Motor neuron (in vitro differentiated cells): ENCODE data around the gene CARD16. TPM values are rescaled to one million over a fixed set of nuclear protein-coding genes. Genes with fewer than 3 reads are reported as not detected.

Experiments
- ATAC-seq, 8 experiments: fragments of 200-7000 bp; cut with Tn5 transposase; replicated peaks in 6 of 8; 2 replicates each; pipeline ENCODE4 v1.8.0; 2021; ENCODE audit warnings: mild to moderate bottlenecking in 8 of 8, moderate library complexity in 8 of 8
- H3K27ac ChIP-seq, 2 donors: fragments of 250-450 bp; sonication (Bioruptor Pico); 2 replicates each; pipeline ENCODE4 v1.9.0; 2021; ENCODE audit warnings: antibody characterized with exemption in 2 of 2, mild to moderate bottlenecking in 2 of 2, moderate library complexity in 1 of 2
- H3K4me1 ChIP-seq, 2 donors: fragments of 250-450 bp; sonication (Bioruptor Pico); replicated peaks in 1 of 2; 2 replicates each; pipeline ENCODE4 v1.6.1; 2021; ENCODE audit warnings: antibody characterized with exemption in 2 of 2, mild to moderate bottlenecking in 2 of 2, moderate library complexity in 1 of 2
- H3K4me3 ChIP-seq, 5 donors: fragments of 250-450 bp; sonication (Bioruptor Pico); 2 replicates each; pipeline ENCODE4 v1.9.0; 2021; ENCODE audit warnings: antibody characterized with exemption in 5 of 5, mild to moderate bottlenecking in 5 of 5, moderate library complexity in 4 of 5
- WGBS, 10 experiments: fragments of 450-650 bp; shearing (Covaris generic); methylation state at CpG; one replicate each; pipeline ENCODE4 v1.0.0; 2022; 5-methylcytosine and 5-hydroxymethylcytosine counted together
- in situ Hi-C, 9 experiments: fragments of 400-800 bp; cut with MboI; loops; one replicate each; pipeline ENCODE4 v1.15.0; 2021; ENCODE audit warnings: low sequenced_read_pairs in 9 of 9, low pct_unique_long_range_greater_than_20kb in 2 of 9; ENCODE audit not compliant: unreplicated experiment in 9 of 9
- total RNA-seq, 8 experiments: library from RNA; unstranded; fragments of 300-600 nt; gene quantifications; 2 replicates each; pipeline versions ENCODE4 v1.2.3 to v1.2.4, GENCODE V29; 2022

Gene CARD16
- total RNA-seq, 8 experiments from 2014 or later: 0.71 to 46.5 (median 7.6) TPM

DNA sequence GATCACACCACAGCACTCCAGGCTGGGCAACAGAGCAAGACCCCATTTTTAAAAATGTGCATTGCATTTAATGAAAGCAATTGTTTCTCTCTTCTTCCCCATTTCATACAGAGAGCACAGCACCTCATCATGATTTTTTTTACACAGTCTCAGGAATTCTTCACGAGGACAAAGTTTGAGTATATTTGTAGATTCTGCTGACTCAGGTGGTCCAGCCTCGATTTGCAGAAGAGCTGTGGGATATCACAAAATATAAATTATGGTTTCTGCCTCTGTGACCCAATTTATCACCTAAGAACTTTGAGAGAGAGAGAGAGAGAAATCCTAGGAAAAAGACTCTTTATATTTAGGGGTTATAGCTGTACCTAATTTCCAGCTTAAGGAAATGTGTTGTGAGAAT, 42.0 kb downstream of the CARD16 start:
- in situ Hi-C loops: no loop called here
- no peak for ATAC-seq
- H3K27ac ChIP-seq: no peak overlapping the region

DNA sequence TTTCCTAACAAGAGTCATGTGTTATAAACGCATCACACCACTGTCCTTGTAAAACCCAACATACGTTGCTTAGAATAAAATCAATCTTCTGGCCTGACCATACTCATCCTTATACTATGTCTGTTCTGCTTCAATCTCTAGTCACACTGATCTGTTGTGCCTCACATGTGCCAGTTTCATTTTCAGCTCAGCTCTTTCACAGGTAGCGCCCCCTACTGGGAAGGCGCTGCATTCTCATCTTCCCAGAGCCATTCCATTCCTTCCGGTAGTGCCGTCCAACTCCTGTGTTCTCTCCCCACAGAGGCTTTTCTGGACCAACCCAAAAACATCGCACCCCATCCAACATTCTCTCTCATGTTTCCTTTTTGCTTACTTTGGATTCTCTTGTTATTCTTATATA, 44.3 kb downstream of the CARD16 start:
- in situ Hi-C loops: no loop called here
- peak in 2 of 8 experiments; percentile 25 to 78 for ATAC-seq
- Histone ChIP-seq H3K4me3 (no peak overlapping the region), H3K27ac (no peak overlapping the region), H3K4me1 (peaks cover 0 to 4% of the 10 kb centered on the region in 2 donors)
- WGBS, 10 experiments: 48 to 100% (median 84%) methylated on average over 2 to 7 of the region's 7 CpGs

More for the DNA sequence above, 42.0 kb downstream of the CARD16 start:
- peaks cover 0 to 4% of the 10 kb centered on the region in 2 donors for H3K4me1 ChIP-seq
- WGBS, 10 experiments: 0 to 100% (median 83%) methylated on average over 1 to 2 of the region's 2 CpGs; no CpG with 5 or more reads in 1 of the 10 experiments
- no peak overlapping the region for H3K4me3 ChIP-seq

DNA sequence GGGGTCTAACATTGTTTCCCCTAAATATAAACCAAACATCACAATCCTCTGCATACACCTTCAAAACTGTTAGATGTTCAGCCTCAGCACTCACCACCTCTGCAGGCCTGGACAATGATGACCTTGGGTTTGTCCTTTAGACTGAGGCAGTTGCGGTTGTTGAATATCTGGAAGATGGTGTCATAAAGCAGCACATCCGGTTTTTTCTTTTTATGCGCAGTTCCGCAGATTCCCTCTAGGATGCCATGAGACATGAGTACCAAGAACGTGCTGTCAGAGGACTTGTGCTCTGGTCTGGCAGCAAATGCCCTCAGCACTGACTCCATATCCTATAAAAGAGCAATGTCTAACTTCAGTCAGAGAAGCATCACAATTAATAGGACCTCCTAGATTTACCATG, 45.0 kb downstream of the CARD16 start:
- peak in 1 of 8 experiments; percentile 73 for ATAC-seq
- in situ Hi-C loops: no loop called here
- Histone ChIP-seq H3K4me3 (no peak overlapping the region), H3K27ac (no peak overlapping the region), H3K4me1 (no peaks in the 10 kb centered on the region)
- 50 to 100% (median 93%) methylated on average over 1 to 5 of the region's 5 CpGs; no CpG with 5 or more reads in 5 of the 10 experiments for WGBS, 10 experiments

DNA sequence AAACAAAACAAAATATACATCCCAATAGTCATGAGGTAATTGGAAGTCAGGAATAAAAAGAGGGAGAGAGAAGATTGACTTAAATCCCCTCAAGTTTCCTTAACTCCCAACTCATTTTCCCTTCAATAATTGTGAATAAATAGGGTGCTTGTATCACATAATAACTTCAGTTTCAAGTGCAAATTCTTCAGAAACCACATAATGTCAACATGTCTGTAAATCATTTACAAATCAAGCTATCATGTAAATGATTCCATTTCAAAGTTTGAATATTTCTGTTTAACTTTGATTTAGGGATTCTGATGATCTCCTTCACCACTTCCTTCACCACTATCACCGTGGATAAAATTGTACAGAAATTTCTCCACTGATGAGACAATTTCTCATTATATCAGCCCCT, 45.4 kb downstream of the CARD16 start:
- in situ Hi-C loops: no loop called here
- Histone ChIP-seq H3K4me3 (no peak overlapping the region), H3K27ac (no peak overlapping the region)

DNA sequence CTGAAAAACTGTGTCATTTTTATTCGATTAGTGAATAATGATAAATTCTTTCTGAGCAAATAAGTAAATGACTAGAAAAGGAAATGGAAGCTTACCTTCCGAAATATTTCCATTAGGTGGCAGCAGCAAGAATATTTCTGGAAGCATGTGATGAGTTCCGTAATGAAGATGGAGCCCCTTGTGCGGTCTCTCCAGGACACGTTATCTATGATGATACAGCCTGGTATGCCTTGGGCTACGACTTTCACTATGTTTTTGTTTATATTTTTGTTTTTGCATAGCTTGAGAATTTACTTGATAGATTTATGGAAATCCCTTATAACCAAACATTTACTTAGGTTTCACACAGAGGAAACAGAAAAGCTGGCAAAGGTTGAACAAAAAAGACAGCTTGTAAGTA, 47.8 kb downstream of the CARD16 start:
- Histone ChIP-seq H3K4me1 (no peaks in the 10 kb centered on the region), H3K27ac (no peak overlapping the region), H3K4me3 (no peak overlapping the region)
- ATAC-seq: no peak
- in situ Hi-C loops: no loop called here
- 64 to 90% (median 83%) methylated on average over 4 to 6 of the region's 6 CpGs for WGBS, 10 experiments

More for the DNA sequence above, 45.4 kb downstream of the CARD16 start:
- no peaks in the 10 kb centered on the region for H3K4me1 ChIP-seq
- 50 to 100% (median 86%) methylated on average over 1 of the region's 1 CpG; no CpG with 5 or more reads in 5 of the 10 experiments for WGBS, 10 experiments
- ATAC-seq: no peak

DNA sequence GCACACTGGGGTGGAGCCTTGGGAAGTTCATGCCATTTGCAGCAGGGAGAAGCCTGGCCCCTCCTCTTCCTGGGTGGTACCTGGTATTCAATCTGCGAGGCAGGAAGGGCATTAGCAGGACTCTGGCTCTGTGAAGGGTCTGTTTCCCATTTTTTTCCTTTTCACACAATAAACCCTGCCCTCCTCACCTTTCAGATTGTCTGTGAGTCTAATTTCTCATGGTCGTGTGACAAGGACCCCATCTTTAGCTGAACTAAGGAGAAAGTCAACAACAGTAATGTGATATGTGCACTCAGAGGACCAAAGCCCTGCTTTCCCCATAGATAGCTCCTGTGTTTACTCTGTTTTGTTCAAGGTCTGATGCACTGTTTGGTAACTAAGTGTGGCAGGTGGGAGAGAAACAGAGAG, 50.1 kb downstream of the CARD16 start:
- WGBS, 10 experiments: 10 to 100% (median 60%) methylated on average over 1 to 2 of the region's 2 CpGs; no CpG with 5 or more reads in 2 of the 10 experiments
- ATAC-seq: peak in 4 of 8 experiments; percentile 20 to 94 (median 56)
- Histone ChIP-seq H3K4me1 (no peaks in the 10 kb centered on the region), H3K27ac (no peak overlapping the region), H3K4me3 (no peak overlapping the region)
- in situ Hi-C loops: no loop called here

DNA sequence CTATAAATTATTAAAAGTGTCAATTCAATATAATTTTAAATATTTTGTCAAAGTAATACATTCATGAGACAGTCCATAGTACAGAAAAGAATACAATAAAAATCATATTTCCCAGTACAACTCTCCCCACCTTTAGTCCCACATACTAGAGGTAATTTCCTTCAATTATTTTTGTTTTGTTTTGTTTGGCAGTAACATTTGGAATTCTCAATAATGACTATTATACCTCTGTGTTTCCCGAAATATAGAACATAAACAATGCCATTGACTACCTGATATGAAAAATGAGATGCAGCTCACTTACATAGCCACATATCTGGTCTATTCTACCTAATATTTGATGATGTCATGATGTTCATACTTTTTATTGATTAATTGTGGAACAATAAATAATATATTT, 52.4 kb downstream of the CARD16 start:
- no peak for ATAC-seq
- 0 to 100% (median 80%) methylated on average over 1 of the region's 1 CpG; no CpG with 5 or more reads in 2 of the 10 experiments for WGBS, 10 experiments
- Histone ChIP-seq H3K27ac (no peak overlapping the region), H3K4me3 (no peak overlapping the region), H3K4me1 (no peaks in the 10 kb centered on the region)
- in situ Hi-C loops: no loop called here

DNA sequence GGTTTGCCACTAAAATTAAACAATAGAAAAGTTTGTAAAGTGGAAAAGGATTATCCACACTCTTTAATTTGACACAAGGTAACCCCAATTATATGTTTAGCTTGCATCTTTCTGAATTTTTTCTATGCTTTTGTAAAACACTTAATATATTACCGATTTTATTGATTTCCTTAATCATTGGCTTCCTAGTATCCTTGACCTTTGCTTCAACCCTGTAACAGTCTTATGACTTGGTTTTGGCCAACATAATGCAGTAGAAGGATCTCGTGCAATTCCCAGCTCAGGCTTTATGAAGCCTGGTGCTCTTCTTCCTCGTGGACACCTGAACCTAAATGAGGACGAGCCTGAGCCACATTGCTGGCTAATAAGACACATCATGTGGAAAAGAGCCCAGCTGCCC, 53.1 kb downstream of the CARD16 start:
- H3K27ac ChIP-seq: no peak overlapping the region
- ATAC-seq: no peak
- no peak overlapping the region for H3K4me3 ChIP-seq
- in situ Hi-C loops: no loop called here
- H3K4me1 ChIP-seq: no peaks in the 10 kb centered on the region
- 36 to 94% (median 79%) methylated on average over 1 to 4 of the region's 4 CpGs; no CpG with 5 or more reads in 2 of the 10 experiments for WGBS, 10 experiments

Other genes starting within 250 kb of the CARD16 start
- gene CASP12, start 146.9 kb downstream of the CARD16 start, total RNA-seq: under 1 TPM in 1 of 8 experiments, not detected in 7; 0.43 TPM
- 100 to 1,000 TPM in 1 of 8 experiments, 10 to 100 TPM in 2, 1 to 10 TPM in 1, under 1 TPM in 3, not detected in 1; 0.18 to 104 (median 8.6) TPM for gene CASP4, start 76.8 kb downstream of the CARD16 start, total RNA-seq
- not detected for gene CASP5, start 22.2 kb downstream of the CARD16 start, total RNA-seq
- gene CASP1, start 10.2 kb downstream of the CARD16 start, total RNA-seq: 100 to 1,000 TPM in 1 of 8 experiments, 10 to 100 TPM in 3, under 1 TPM in 2, not detected in 2; 0.27 to 127 (median 31.3) TPM
- gene CARD18, start 94.4 kb upstream of the CARD16 start, total RNA-seq: not detected